DMS153 (cell line): ENCODE results near the gene TRIM8.
A peak's percentile ranks its signal among the peaks of the same experiment; 100 is the strongest.

Source experiments
- DNase-seq: peaks from one replicate; lab custom pipeline; 2025; lab: John Stamatoyannopoulos, UW

TRIM8 gene

GRCh38 chr10:102633287-102633686, 11.0 kb upstream of the TRIM8 start:
- no peak for DNase-seq

- DNase-seq, result no peak
Measured at GRCh38 chr10:102633848-102634247, 10.4 kb upstream of the TRIM8 start.

- no peak for DNase-seq
Measured at GRCh38 chr10:102634686-102635085, 9.6 kb upstream of the TRIM8 start.

- DNase-seq, result no peak
Measured at GRCh38 chr10:102635377-102635776, 8.9 kb upstream of the TRIM8 start.

- no peak for DNase-seq
Measured at GRCh38 chr10:102639537-102639936, 4.7 kb upstream of the TRIM8 start.

GRCh38 chr10:102641402-102641801, 2.9 kb upstream of the TRIM8 start:
- peak; percentile 55 for DNase-seq

- peak; percentile 92 for DNase-seq
Measured at GRCh38 chr10:102641880-102642735, 2.2 kb upstream of the TRIM8 start.

- peak; percentile 40 for DNase-seq
Measured at GRCh38 chr10:102642736-102643335, 1.4 kb upstream of the TRIM8 start.

GRCh38 chr10:102643336-102644065, 778 bp upstream of the TRIM8 start:
- DNase-seq, result peak; percentile 57

GRCh38 chr10:102644646-102645387, 538 bp downstream of the TRIM8 start:
- DNase-seq, result peak; percentile 78

- peak; percentile 59 for DNase-seq
Measured at GRCh38 chr10:102645388-102645740, 1.1 kb downstream of the TRIM8 start.

- DNase-seq, result peak; percentile 46
Measured at GRCh38 chr10:102645741-102646609, 1.7 kb downstream of the TRIM8 start.

- no peak for DNase-seq
Measured at GRCh38 chr10:102646610-102647442, 2.5 kb downstream of the TRIM8 start.

- no peak for DNase-seq
Measured at GRCh38 chr10:102647443-102648268, 3.4 kb downstream of the TRIM8 start.

- no peak for DNase-seq
Measured at GRCh38 chr10:102648269-102648888, 4.1 kb downstream of the TRIM8 start.

GRCh38 chr10:102648889-102649796, 4.9 kb downstream of the TRIM8 start:
- DNase-seq, result no peak

- no peak for DNase-seq
Measured at GRCh38 chr10:102649797-102650654, 5.7 kb downstream of the TRIM8 start.
